Stimulated activated naive B cell treated with anti-CD40 and anti-IgM and Interleukin-4, amounts not matched to agents 10 μg/mL and 1 μg/mL and 100 μg/mL, for 72 hours (primary cell): ENCODE data around the gene PRAMEF17.
"Not testable (repeated sequence)": the region's sequence is repeated elsewhere in the genome, so short reads cannot be mapped to it uniquely, and the experiment has no call there.

ENCODE experiments used
- ATAC-seq, 2 donors: fragments of 150-1000 bp; cut with Tn5 transposase; replicated peaks; 2 replicates each; pipeline ENCODE4 v1.10.0; 2021; ENCODE audit warnings: moderate library complexity in 1 of 2
- DNase-seq: peaks from one replicate; pipeline ENCODE4 v3.0.0; 2021
- H3K27ac Mint-ChIP-seq: one replicate; pipeline ENCODE4 v1.8.0; 2022; ENCODE audit warnings: mild to moderate bottlenecking, mixed read lengths
- H3K27me3 Mint-ChIP-seq, 2 donors: one replicate each; pipeline ENCODE4 v1.8.0; 2022; ENCODE audit warnings: mixed read lengths in 2 of 2
- H3K36me3 Mint-ChIP-seq, 2 donors: one replicate each; pipeline ENCODE4 v1.8.0; 2022; ENCODE audit warnings: mixed read lengths in 2 of 2, mild to moderate bottlenecking in 1 of 2
- H3K4me1 Mint-ChIP-seq, 2 donors: one replicate each; pipeline ENCODE4 v1.8.0; 2022; ENCODE audit warnings: mixed read lengths in 2 of 2, mild to moderate bottlenecking in 1 of 2
- H3K4me3 Mint-ChIP-seq, 2 donors: one replicate each; pipeline ENCODE4 v1.8.0; 2022; ENCODE audit warnings: mild to moderate bottlenecking in 2 of 2, mixed read lengths in 2 of 2, moderate library complexity in 1 of 2
- H3K9me3 Mint-ChIP-seq, 2 donors: one replicate each; pipeline ENCODE4 v1.8.0; 2022; ENCODE audit warnings: mixed read lengths in 2 of 2, mild to moderate bottlenecking in 1 of 2

PRAMEF17 gene, protein sequence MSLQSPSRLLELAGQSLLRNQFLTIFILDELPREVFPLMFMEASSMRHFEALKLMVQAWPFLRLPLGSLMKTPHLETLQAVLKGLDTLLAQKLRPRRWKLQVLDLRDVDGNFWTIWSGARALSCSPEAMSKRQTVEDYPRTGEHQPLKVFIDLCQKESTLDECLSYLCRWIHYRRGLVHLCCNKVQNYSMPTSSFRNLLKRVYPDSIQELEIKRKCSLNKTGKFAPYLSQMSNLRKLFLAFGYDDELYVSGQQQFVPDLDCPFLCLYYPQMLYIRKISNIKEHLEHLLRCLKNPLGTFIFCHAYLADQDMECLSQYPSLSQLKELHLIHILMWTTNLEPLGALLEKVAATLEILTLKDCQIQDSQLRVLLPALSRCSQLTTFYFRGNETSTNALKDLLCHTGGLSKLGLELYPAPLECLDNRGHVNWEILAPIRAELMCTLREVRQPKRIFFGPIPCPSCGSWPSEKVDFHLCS

DNA sequence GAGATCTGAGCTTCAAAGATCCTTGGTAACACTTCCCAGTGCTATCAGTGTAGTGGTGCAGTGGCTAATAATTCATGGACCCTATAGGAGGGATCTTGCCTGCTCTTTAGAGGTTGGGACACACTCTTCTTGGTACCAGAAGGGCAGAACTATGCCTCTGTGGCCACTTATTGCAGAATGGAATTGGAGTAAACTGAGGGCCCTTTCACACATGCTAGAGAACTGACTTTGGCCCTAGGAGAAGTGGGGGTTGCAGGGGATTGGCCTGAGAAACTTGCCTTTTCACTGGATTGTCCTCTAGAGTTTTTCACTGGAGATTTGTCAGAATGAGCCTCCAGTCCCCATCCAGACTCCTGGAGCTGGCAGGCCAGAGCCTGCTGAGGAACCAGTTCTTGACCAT lies at the start of gene PRAMEF17:
Gene PRAMEF17, plus strand, starts transcription at position 301 of the 400 bp plus-strand sequence. Its CDS starts 26 bp downstream, at position 327.
- not testable (repeated sequence) for ATAC-seq, H3K9me3 Mint-ChIP-seq, H3K4me3 Mint-ChIP-seq, H3K27ac Mint-ChIP-seq, DNase-seq, H3K4me1 Mint-ChIP-seq, H3K36me3 Mint-ChIP-seq
- peaks cover 3 to 24% of the 10 kb centered on the region in 2 donors for H3K27me3 Mint-ChIP-seq

DNA sequence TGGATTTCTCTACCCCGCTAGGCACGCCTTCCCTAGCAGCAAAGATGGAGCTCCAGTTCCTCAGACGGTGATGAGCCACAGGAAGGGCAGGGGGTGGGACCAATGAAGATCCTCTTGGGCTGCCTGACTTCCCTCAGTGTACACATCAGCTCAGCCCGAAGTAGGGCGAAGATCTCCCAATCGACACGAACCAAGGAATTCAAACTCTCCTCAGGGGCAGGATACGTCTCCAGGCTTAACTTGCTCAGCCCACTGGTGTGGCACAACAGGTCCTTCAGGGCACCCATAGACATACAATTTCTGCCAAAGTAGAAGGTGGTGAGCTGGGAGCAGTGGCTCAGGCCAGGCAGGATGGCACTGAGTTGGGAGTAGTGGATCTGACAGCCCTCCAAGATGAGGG lies 46.9 kb upstream of the PRAMEF17 start:
- not testable (repeated sequence) for DNase-seq, H3K36me3 Mint-ChIP-seq, H3K4me3 Mint-ChIP-seq, ATAC-seq, H3K27ac Mint-ChIP-seq, H3K4me1 Mint-ChIP-seq, H3K9me3 Mint-ChIP-seq, H3K27me3 Mint-ChIP-seq

DNA sequence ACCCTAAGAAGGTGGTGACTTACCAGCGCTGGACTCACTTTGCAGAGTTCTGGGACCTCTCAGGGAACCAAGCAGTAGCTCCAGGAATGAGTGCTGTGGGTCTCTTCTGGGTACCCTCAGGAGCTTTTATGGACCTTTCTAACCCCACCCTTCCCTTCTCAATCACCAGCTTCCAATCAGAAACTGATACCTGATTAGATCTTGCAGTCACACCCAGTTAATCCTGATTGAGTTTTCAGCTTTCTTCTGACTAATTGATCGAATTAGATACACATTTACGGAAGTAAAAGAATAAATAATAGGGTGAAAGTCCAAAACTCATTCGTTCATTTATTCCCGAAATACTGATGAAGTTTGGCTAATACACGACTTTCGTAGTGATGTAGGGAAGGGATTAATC lies 42.4 kb upstream of the PRAMEF17 start, which contains the start of gene PRAMEF14:
Gene PRAMEF14, minus strand, starts transcription at position 101 of the 400 bp plus-strand sequence. CDS start 1,820 bp downstream, outside the sequence.
- not testable (repeated sequence) for H3K27ac Mint-ChIP-seq

DNA sequence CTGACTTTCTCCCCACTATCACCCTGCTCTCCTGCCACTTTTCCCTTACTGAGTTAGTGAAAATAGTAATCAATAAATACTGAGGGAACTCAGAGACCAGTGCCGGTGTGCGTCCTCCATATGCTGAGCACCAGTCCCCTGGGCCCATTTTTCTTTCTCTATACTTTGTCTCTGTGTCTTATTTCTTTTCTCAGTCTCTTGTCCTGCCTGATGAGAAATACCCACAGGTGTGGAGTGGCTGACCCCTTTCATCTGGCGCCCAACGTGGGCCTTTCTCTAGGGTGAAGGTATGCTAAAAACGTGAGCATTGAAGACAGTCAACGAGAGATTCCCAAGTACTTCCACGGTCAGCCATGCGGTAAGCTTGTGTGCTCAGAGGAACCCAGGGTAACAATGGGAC lies 36.0 kb upstream of the PRAMEF17 start:
- not testable (repeated sequence) for H3K27me3 Mint-ChIP-seq, ATAC-seq, H3K36me3 Mint-ChIP-seq, H3K4me1 Mint-ChIP-seq, DNase-seq, H3K27ac Mint-ChIP-seq, H3K4me3 Mint-ChIP-seq
- peaks cover 5 to 10% of the 10 kb centered on the region in 2 donors for H3K9me3 Mint-ChIP-seq

More for the DNA sequence above, 42.4 kb upstream of the PRAMEF17 start, which contains the start of gene PRAMEF14:
- not testable (repeated sequence) for H3K27me3 Mint-ChIP-seq, ATAC-seq, H3K4me1 Mint-ChIP-seq, H3K36me3 Mint-ChIP-seq, DNase-seq, H3K9me3 Mint-ChIP-seq, H3K4me3 Mint-ChIP-seq

DNA sequence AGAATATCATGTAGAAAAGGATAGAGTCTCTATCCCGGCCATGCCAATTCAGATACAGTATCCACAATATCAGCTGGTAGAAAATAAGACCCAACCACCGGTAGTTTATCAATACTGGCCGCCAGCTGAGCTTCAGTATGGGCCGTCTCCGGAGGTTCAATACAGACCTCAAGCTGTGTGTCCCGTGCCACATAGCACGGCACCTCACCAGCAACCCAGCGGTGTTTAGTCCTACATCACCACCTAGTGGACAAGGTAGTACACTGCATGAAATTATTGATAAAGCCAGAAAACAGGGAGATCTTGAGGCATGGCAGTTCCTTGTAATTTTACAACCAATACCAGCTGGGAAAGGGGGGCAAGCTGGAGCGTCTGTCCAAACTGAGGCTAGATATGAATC lies 35.0 kb upstream of the PRAMEF17 start:
- not testable (repeated sequence) for H3K27ac Mint-ChIP-seq, DNase-seq, H3K27me3 Mint-ChIP-seq, H3K9me3 Mint-ChIP-seq, ATAC-seq, H3K4me1 Mint-ChIP-seq, H3K36me3 Mint-ChIP-seq, H3K4me3 Mint-ChIP-seq

DNA sequence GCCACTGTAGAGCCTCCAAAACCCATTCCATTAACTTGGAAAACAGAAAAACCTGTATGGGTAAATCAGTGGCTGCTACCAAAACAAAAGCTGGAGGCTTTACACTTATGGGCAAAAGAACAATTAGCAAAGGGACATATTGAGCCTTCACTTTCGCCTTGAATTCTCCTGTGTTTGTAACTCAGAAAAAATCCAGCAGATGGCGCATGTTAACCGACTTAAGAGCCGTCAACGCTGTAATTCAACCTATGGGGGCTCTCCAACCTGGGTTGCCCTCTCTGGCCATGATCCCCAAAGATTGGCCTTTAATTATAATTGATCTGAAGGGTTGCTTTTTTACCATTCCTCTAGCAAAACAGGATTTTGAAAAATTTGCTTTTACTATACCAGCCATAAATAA lies 32.7 kb upstream of the PRAMEF17 start:
- DNase-seq (peak; percentile 27), ATAC-seq (peak in 1 of 2 donors; percentile 36)
- H3K4me3 Mint-ChIP-seq, H3K27ac Mint-ChIP-seq, H3K9me3 Mint-ChIP-seq, H3K4me1 Mint-ChIP-seq, H3K36me3 Mint-ChIP-seq, H3K27me3 Mint-ChIP-seq: not testable (repeated sequence)

DNA sequence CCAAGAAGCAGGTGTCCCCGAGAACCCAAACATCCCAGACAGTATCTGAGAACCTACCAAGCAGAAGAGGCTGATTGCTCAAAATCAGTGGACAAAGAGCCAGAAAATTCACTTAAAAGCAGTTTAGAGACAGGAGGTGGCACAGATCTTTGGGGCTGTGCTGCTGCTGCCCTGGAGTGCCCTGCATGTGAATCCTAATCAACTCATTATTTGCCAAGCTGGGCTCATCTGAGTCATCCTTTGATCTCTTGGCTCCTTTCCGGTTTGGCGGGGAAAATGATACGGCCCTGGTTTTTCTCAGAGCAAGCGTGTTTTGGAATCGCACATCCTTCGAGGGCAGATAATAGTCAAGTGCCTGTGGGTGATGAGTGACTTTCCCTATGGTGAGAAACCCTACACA lies 27.1 kb upstream of the PRAMEF17 start:
- not testable (repeated sequence) for H3K27me3 Mint-ChIP-seq, ATAC-seq, H3K36me3 Mint-ChIP-seq, H3K4me1 Mint-ChIP-seq, H3K4me3 Mint-ChIP-seq, DNase-seq, H3K9me3 Mint-ChIP-seq, H3K27ac Mint-ChIP-seq

DNA sequence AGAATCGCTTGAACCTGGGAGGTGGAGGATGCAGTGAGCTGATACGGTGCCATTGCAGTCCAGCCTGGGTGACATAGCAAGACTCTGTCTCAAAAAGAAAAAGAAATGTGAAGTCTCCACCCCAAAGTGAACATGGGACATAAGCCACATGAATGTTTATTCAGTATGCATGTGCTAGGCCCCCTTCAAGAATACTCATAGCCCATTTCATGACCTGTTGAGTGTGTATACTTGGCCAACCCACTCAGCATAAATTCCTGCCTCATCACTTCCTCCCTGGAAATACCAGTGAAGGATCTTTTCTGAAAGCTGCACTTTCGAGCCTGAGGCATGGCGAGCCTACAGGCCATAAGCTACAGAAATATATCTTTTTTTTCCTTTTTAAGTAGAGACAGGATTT lies 24.5 kb upstream of the PRAMEF17 start:
- H3K27ac Mint-ChIP-seq, H3K4me1 Mint-ChIP-seq, H3K36me3 Mint-ChIP-seq, ATAC-seq, DNase-seq, H3K4me3 Mint-ChIP-seq, H3K9me3 Mint-ChIP-seq: not testable (repeated sequence)
- peaks cover 0 to 10% of the 10 kb centered on the region in 2 donors for H3K27me3 Mint-ChIP-seq

DNA sequence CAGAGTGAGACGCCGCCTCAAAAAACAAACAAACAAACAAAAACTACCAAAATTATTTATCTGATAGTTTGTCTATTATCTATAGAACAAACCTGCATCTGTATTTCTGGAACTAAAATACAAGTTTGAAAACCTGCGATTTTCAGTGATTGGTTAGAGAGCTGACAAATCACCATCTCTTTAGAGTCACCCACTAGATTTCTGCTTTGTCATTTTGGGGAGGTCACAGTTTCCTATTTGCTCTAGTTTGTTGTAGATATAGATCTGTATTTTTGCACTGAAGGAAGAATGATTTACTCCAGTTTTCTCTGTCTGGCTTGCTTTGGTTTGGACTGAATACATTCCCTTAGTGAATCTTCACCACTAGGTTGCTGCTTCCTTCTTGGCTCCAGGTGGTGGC lies 22.9 kb upstream of the PRAMEF17 start:
- H3K36me3 Mint-ChIP-seq, ATAC-seq, H3K4me3 Mint-ChIP-seq, H3K4me1 Mint-ChIP-seq, DNase-seq, H3K9me3 Mint-ChIP-seq, H3K27ac Mint-ChIP-seq: not testable (repeated sequence)
- H3K27me3 Mint-ChIP-seq = peaks cover 5 to 10% of the 10 kb centered on the region in 2 donors

DNA sequence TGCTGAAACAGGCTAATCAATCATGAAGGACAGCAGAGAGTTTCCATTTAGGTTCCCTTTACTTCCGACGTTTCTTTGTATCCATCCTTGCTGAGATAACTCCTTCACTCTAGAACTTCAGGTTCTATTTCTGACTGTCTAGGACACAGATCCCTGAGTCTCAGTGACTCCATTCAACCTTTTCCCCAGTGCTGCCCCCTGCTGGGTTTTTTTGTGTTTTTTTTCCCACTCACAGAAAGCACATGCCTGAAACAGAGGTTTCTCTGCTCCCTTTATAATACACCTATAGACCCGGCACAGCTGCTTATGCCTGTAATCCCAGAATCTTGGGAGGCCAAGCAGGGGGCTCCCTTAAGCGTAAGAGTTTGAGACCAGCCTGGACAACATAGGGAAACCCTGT lies 20.9 kb upstream of the PRAMEF17 start:
- H3K4me1 Mint-ChIP-seq, H3K9me3 Mint-ChIP-seq, DNase-seq, H3K27ac Mint-ChIP-seq, H3K36me3 Mint-ChIP-seq, H3K4me3 Mint-ChIP-seq: not testable (repeated sequence)
- peaks cover 5 to 10% of the 10 kb centered on the region in 2 donors for H3K27me3 Mint-ChIP-seq
- peak in 1 of 2 donors; percentile 44 for ATAC-seq

DNA sequence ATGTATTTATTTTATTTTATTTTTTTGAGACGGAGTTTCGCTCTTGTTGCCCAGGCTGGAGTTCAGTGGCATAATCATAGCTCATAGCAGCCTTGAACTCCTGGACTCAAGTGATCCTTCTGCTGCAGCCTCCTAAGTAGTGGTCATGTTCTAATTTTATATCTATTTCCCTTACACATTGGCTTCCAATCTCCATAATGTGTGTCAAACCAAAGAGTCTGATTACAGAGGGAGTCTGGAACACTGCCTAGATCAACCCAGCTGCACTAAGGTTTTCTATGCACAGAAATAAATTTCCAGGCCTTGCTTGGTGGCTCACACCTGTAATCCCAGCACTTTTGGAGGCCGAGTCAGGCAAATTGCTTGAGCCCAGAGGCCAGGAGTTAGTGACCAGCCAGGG lies 10.4 kb upstream of the PRAMEF17 start:
- H3K27ac Mint-ChIP-seq, ATAC-seq, H3K4me3 Mint-ChIP-seq, H3K9me3 Mint-ChIP-seq, DNase-seq, H3K4me1 Mint-ChIP-seq, H3K36me3 Mint-ChIP-seq, H3K27me3 Mint-ChIP-seq: not testable (repeated sequence)

DNA sequence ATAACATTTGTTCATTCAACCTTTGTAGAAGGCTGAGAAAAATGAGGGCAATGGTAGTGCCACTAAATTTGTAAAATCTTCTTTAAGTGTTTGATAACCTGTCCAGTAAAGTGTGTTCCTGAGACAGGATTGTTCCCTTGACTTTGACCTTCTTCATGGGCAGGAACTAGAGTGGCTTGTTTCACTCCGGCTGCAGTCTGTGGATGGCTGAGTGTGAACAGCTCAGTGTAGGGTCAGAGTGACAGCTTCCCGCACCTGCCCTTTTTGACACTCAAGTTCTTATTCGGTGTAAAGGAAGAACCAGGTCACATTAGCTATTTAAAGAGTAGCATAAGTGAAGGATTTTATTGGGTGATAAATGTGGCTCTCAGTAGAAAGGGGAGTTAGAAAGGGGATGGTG lies 9.1 kb upstream of the PRAMEF17 start:
- ATAC-seq, H3K27ac Mint-ChIP-seq, H3K4me1 Mint-ChIP-seq, H3K9me3 Mint-ChIP-seq, H3K36me3 Mint-ChIP-seq, H3K27me3 Mint-ChIP-seq, DNase-seq, H3K4me3 Mint-ChIP-seq: not testable (repeated sequence)

DNA sequence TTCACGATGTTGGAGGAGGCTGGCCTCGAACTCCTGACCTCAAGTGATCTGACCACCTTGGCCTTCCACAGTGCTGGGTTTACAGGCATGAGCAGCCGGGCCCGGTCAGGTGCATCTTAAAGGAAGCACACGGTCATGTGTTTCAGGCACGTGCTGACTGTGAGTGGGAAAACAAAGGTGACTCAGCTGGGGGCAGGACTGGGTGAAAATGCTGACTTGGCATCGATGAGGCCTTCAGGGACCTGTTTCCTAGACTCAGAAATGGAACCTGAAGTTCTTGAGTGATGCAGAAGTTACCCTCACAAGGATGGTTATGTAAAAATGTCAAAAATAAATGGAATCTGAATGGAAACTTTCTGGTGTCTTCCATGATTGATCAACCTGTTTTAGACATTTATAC lies 3.6 kb downstream of the PRAMEF17 start:
- DNase-seq, H3K36me3 Mint-ChIP-seq, H3K9me3 Mint-ChIP-seq, H3K27ac Mint-ChIP-seq, H3K4me3 Mint-ChIP-seq, ATAC-seq, H3K4me1 Mint-ChIP-seq: not testable (repeated sequence)
- H3K27me3 Mint-ChIP-seq = peaks cover 3 to 19% of the 10 kb centered on the region in 2 donors

DNA sequence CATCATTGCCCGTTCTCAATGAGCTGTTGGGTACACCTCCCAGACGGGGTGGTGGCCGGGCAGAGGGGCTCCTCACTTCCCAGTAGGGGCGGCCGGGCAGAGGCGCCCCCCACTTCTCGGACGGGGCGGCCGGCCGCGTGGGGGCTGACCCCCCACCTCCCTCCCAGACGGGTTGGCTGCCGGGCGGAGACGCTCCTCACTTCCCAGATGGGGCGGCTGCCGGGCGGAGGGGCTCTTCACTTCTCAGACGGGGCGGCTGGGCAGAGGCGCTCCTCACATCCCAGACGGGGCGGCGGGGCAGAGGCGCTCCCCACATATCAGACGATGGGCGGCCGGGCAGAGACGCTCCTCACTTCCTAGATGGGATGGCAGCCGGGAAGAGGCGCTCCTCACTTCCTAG lies 5.3 kb downstream of the PRAMEF17 start:
- H3K4me3 Mint-ChIP-seq, H3K4me1 Mint-ChIP-seq, DNase-seq, H3K27ac Mint-ChIP-seq, H3K36me3 Mint-ChIP-seq, ATAC-seq, H3K9me3 Mint-ChIP-seq: not testable (repeated sequence)
- peaks cover 3 to 19% of the 10 kb centered on the region in 2 donors for H3K27me3 Mint-ChIP-seq

DNA sequence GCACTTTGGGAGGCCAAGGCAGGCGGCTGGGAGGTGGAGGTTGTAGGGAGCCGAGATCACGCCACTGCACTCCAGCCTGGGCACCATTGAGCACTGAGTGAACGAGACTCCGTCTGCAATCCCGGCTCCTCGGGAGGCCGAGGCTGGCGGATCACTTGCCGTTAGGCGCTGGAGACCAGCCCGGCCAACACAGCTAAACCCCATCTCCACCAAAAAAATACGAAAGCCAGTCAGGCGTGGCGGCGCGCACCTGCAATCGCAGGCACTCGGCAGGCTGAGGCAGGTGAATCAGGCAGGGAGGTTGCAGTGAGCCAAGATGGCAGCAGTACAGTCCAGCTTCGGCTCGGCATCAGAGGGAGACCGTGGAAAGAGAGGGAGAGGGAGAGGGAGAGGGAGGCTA lies 5.9 kb downstream of the PRAMEF17 start:
- H3K27ac Mint-ChIP-seq = not testable (repeated sequence)

More for the DNA sequence above, 5.9 kb downstream of the PRAMEF17 start:
- not testable (repeated sequence) for H3K4me3 Mint-ChIP-seq, H3K36me3 Mint-ChIP-seq, ATAC-seq, DNase-seq, H3K4me1 Mint-ChIP-seq, H3K9me3 Mint-ChIP-seq
- peaks cover 3 to 13% of the 10 kb centered on the region in 2 donors for H3K27me3 Mint-ChIP-seq
